Vagina (tissue), 2 donors: ENCODE measurements around the gene TUBGCP4. TPM values are rescaled to one million over a fixed set of nuclear protein-coding genes. Genes with fewer than 3 reads are reported as not detected.

Source experiments
- DNase-seq, 2 donors: peaks; one replicate each; pipeline ENCODE4 v3.0.0-alpha.2; 2017; ENCODE audit errors: extremely low spot score in 2 of 2
- H3K27ac ChIP-seq: fragments of 200-600 bp; sonication (generic); one replicate; pipeline ENCODE4 v1.5.1; 2019
- H3K27me3 ChIP-seq: fragments of 200-600 bp; sonication (generic); one replicate; pipeline ENCODE4 v1.5.1; 2019
- H3K36me3 ChIP-seq, 2 donors: fragments of 200-600 bp; sonication (generic); one replicate each; pipeline ENCODE4 v1.5.1; 2017 to 2019
- H3K4me1 ChIP-seq: fragments of 200-600 bp; sonication (generic); one replicate; pipeline ENCODE4 v1.5.1; 2019
- H3K4me3 ChIP-seq, 2 donors: fragments of 200-600 bp; sonication (generic); 1 replicate in 1 of 2; 2 replicates in 1 of 2; pipeline ENCODE4 v1.5.1; 2016 to 2019
- H3K9me3 ChIP-seq: fragments of 200-600 bp; sonication (generic); one replicate; pipeline ENCODE4 v1.5.1; 2019
- CTCF ChIP-seq, 3 experiments: fragments of 450-650 bp in 2 of 3; fragments of 200-600 bp in 1 of 3; sonication (generic) in 1 of 3; IDR thresholded peaks; one replicate each; pipeline ENCODE4 v1.5.1; 2017 to 2019; ENCODE audit warnings: antibody characterized with exemption in 3 of 3, mild to moderate bottlenecking in 2 of 3, moderate library complexity in 2 of 3
- POLR2A ChIP-seq, 2 donors: fragments of 450-650 bp; IDR thresholded peaks; one replicate each; pipeline ENCODE4 v1.6.1; 2017; ENCODE audit warnings: antibody characterized with exemption in 2 of 2, mild to moderate bottlenecking in 2 of 2, moderate library complexity in 2 of 2
- POLR2AphosphoS5 ChIP-seq, 2 donors: sonication (generic); formaldehyde crosslinking; IDR thresholded peaks; one replicate each; pipeline ENCODE4 v1.9.0; 2017; ENCODE audit warnings: antibody characterized with exemption in 2 of 2, mild to moderate bottlenecking in 2 of 2, low read depth in 1 of 2; ENCODE audit not compliant: insufficient read depth in 1 of 2
- intact Hi-C: fragments of 100-400 bp; cut with DNase I; formaldehyde crosslinking; loops from one replicate; pipeline ENCODE4 v1.15.1; 2023
- total RNA-seq: library from RNA; depleted of rRNA; stranded (reverse); fragments of >200 nt; gene quantifications from one replicate; pipeline ENCODE4 v1.2.3, GENCODE V29; 2016

Gene TUBGCP4
- total RNA-seq, 1 donor from 2014 or later, result 17.7 TPM

- Histone ChIP-seq H3K36me3 (peaks cover 0 to 6% of the 10 kb centered on the region in 2 donors), H3K27me3 (no peaks in the 10 kb centered on the region), H3K4me1 (peaks cover 4% of the 10 kb centered on the region), H3K9me3 (no peaks in the 10 kb centered on the region), H3K4me3 (no peak overlapping the region), H3K27ac (no peak overlapping the region)
- TF ChIP-seq POLR2A (IDR thresholded peaks at IDR 0.05) (no peak), POLR2AphosphoS5 (IDR thresholded peaks at IDR 0.05; ENCODE audit: insufficient read depth in 1 of 2, low read depth in 1 of 2) (no peak), CTCF (IDR thresholded peaks at IDR 0.05) (no peak)
- intact Hi-C loops, result no loop called here
- DNase-seq, result no peak
These were observed 75.4 kb downstream of the TUBGCP4 start for GRCh38 chr15:43446344-43446743.

- Histone ChIP-seq H3K27me3 (no peaks in the 10 kb centered on the region), H3K27ac (no peak overlapping the region), H3K4me3 (no peak overlapping the region), H3K36me3 (peaks cover 0 to 21% of the 10 kb centered on the region in 2 donors), H3K4me1 (no peaks in the 10 kb centered on the region), H3K9me3 (no peaks in the 10 kb centered on the region)
- DNase-seq, result no peak
- intact Hi-C loops, result loop anchor here (5.0 kb wide), 1 partner anchor 833 kb away; no protein-coding TSS in a partner anchor
- no peak for TF ChIP-seq POLR2AphosphoS5 (IDR thresholded peaks at IDR 0.05; ENCODE audit: insufficient read depth in 1 of 2, low read depth in 1 of 2)
- TF ChIP-seq POLR2A (IDR thresholded peaks at IDR 0.05), result no peak
- TF ChIP-seq CTCF (IDR thresholded peaks at IDR 0.05), result no peak
These were observed 79.1 kb downstream of the TUBGCP4 start for GRCh38 chr15:43449981-43450380.

Other genes with a start within 250 kb of the TUBGCP4 start
- gene TMEM62, start 237.5 kb upstream of the TUBGCP4 start, total RNA-seq, result 86.9 TPM
- gene CCNDBP1, start 185.7 kb upstream of the TUBGCP4 start, total RNA-seq, result 43.2 TPM
- not detected for gene EPB42, start 150.1 kb upstream of the TUBGCP4 start, total RNA-seq
- gene TGM5, start 104.2 kb upstream of the TUBGCP4 start, total RNA-seq, result 8.3 TPM
- not detected for gene TGM7, start 68.8 kb upstream of the TUBGCP4 start, total RNA-seq
- gene LCMT2, start 40.5 kb upstream of the TUBGCP4 start, total RNA-seq, result 5.4 TPM
- 18.2 TPM for gene ZSCAN29, start 58 bp upstream of the TUBGCP4 start, total RNA-seq
- 44.9 TPM for gene TP53BP1, start 122.1 kb downstream of the TUBGCP4 start, total RNA-seq
- gene MAP1A, start 146.5 kb downstream of the TUBGCP4 start, total RNA-seq, result 16.9 TPM
- gene PPIP5K1, start 219.1 kb downstream of the TUBGCP4 start, total RNA-seq, result 46.4 TPM
- 29.7 TPM for gene CKMT1B, start 222.9 kb downstream of the TUBGCP4 start, total RNA-seq
- 0.74 TPM for gene STRC, start 247.7 kb downstream of the TUBGCP4 start, total RNA-seq